ENCODE results near the gene C1QTNF8. TPM values are rescaled to one million over a fixed set of nuclear protein-coding genes. Genes with fewer than 3 reads are reported as not detected.

The C1QTNF8 gene
- total and polyA plus RNA-seq, 2 of the 13 experiments (the other 11 are each of a cell fraction or from before 2014, with no cell fraction given): 0.09 TPM; not detected in 1

DNA sequence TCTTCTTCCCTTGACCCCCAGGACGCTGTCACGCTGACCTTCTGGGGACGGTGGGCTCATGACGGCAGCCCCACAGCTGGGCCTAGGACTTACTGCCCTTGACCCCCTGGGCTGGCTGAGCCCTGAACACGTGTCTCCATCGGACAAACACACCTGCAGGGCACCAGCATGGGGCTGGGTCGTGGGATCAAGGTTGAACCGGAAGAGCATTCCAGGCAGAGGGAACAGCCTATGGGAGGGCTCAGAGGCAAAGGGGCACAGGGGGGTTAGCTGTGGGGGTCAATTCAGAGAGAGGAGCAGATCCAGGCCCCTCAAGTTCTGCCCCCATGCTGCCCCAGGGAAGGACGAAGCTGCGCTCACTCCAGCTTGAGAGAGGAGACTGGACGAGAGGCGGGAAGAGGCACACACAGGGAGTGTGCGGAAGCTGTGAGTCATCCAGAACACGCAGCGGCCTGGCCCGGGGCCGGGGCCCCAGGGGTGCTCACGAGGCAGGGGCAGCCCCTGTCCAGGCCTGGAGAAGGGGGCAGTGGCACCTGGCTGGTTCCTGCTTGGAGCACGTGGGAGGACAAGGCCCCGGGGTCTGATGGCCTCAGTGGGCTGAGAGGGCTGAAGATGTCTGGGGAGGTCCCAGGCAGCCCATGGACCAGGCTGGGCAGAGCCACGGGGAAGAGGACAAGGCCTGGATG is 13.6 kb downstream of the C1QTNF8 start (continued):
- 0 out of 2 replicates have a peak, but pooled peaks have one; percentile 61 for TF ChIP-seq ZNF292 (CRISPR knock-in tag; IDR thresholded peaks at IDR 0.05; ENCODE audit: borderline replicate concordance, low read depth)
- peak; percentile 84; the same call in 1 of the 2 replicates for TF ChIP-seq NRL (CRISPR knock-in tag; IDR thresholded peaks at IDR 0.05; ENCODE audit: borderline replicate concordance)
- peak; percentile 93 for TF ChIP-seq GABPB1 (CRISPR knock-in tag; IDR thresholded peaks at IDR 0.05)
- peak; percentile 38; the same call in 1 of the 2 replicates for TF ChIP-seq TAF1 (CRISPR knock-in tag; IDR thresholded peaks at IDR 0.05)
- no peak for TF ChIP-seq SOX6 (IDR thresholded peaks at IDR 0.05)
- TF ChIP-seq SOX6 (CRISPR knock-in tag; IDR thresholded peaks at IDR 0.05): peak; percentile 89
- TF ChIP-seq, protein P1, sequence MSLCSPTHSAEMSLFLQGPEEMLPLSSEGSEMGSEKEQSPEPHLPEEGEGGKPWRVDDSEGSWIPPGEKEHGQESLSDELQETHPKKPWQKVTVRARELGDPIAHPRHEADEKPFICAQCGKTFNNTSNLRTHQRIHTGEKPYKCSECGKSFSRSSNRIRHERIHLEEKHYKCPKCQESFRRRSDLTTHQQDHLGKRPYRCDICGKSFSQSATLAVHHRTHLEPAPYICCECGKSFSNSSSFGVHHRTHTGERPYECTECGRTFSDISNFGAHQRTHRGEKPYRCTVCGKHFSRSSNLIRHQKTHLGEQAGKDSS (CRISPR knock-in tag; IDR thresholded peaks at IDR 0.05; ENCODE audit: borderline replicate concordance, low read depth): peak; percentile 94
- peak; percentile 77 for TF ChIP-seq ZC3H4 (CRISPR knock-in tag; IDR thresholded peaks at IDR 0.05; ENCODE audit: borderline replicate concordance)
- no peak for TF ChIP-seq CENPX (CRISPR knock-in tag; IDR thresholded peaks at IDR 0.05)
- TF ChIP-seq, protein P2, sequence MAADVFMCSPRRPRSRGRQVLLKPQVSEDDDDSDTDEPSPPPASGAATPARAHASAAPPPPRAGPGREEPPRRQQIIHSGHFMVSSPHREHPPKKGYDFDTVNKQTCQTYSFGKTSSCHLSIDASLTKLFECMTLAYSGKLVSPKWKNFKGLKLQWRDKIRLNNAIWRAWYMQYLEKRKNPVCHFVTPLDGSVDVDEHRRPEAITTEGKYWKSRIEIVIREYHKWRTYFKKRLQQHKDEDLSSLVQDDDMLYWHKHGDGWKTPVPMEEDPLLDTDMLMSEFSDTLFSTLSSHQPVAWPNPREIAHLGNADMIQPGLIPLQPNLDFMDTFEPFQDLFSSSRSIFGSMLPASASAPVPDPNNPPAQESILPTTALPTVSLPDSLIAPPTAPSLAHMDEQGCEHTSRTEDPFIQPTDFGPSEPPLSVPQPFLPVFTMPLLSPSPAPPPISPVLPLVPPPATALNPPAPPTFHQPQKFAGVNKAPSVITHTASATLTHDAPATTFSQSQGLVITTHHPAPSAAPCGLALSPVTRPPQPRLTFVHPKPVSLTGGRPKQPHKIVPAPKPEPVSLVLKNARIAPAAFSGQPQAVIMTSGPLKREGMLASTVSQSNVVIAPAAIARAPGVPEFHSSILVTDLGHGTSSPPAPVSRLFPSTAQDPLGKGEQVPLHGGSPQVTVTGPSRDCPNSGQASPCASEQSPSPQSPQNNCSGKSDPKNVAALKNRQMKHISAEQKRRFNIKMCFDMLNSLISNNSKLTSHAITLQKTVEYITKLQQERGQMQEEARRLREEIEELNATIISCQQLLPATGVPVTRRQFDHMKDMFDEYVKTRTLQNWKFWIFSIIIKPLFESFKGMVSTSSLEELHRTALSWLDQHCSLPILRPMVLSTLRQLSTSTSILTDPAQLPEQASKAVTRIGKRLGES (CRISPR knock-in tag; IDR thresholded peaks at IDR 0.05; ENCODE audit: borderline replicate concordance): peak; percentile 87; the same call in 1 of the 2 replicates
- TF ChIP-seq, protein P3, sequence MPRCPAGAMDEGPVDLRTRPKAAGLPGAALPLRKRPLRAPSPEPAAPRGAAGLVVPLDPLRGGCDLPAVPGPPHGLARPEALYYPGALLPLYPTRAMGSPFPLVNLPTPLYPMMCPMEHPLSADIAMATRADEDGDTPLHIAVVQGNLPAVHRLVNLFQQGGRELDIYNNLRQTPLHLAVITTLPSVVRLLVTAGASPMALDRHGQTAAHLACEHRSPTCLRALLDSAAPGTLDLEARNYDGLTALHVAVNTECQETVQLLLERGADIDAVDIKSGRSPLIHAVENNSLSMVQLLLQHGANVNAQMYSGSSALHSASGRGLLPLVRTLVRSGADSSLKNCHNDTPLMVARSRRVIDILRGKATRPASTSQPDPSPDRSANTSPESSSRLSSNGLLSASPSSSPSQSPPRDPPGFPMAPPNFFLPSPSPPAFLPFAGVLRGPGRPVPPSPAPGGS (CRISPR knock-in tag; IDR thresholded peaks at IDR 0.05): peak; percentile 95
- TF ChIP-seq ZNF891 (CRISPR knock-in tag; IDR thresholded peaks at IDR 0.05): peak; percentile 95
- TF ChIP-seq, protein P4, sequence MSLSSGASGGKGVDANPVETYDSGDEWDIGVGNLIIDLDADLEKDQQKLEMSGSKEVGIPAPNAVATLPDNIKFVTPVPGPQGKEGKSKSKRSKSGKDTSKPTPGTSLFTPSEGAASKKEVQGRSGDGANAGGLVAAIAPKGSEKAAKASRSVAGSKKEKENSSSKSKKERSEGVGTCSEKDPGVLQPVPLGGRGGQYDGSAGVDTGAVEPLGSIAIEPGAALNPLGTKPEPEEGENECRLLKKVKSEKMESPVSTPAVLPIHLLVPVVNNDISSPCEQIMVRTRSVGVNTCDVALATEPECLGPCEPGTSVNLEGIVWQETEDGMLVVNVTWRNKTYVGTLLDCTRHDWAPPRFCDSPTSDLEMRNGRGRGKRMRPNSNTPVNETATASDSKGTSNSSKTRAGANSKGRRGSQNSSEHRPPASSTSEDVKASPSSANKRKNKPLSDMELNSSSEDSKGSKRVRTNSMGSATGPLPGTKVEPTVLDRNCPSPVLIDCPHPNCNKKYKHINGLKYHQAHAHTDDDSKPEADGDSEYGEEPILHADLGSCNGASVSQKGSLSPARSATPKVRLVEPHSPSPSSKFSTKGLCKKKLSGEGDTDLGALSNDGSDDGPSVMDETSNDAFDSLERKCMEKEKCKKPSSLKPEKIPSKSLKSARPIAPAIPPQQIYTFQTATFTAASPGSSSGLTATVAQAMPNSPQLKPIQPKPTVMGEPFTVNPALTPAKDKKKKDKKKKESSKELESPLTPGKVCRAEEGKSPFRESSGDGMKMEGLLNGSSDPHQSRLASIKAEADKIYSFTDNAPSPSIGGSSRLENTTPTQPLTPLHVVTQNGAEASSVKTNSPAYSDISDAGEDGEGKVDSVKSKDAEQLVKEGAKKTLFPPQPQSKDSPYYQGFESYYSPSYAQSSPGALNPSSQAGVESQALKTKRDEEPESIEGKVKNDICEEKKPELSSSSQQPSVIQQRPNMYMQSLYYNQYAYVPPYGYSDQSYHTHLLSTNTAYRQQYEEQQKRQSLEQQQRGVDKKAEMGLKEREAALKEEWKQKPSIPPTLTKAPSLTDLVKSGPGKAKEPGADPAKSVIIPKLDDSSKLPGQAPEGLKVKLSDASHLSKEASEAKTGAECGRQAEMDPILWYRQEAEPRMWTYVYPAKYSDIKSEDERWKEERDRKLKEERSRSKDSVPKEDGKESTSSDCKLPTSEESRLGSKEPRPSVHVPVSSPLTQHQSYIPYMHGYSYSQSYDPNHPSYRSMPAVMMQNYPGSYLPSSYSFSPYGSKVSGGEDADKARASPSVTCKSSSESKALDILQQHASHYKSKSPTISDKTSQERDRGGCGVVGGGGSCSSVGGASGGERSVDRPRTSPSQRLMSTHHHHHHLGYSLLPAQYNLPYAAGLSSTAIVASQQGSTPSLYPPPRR (CRISPR knock-in tag; IDR thresholded peaks at IDR 0.05; ENCODE audit: borderline replicate concordance): peak; percentile 90
- peak; percentile 73; the same call in 1 of the 2 replicates for TF ChIP-seq TRIM24 (CRISPR knock-in tag; IDR thresholded peaks at IDR 0.05)
- TF ChIP-seq, protein P5, sequence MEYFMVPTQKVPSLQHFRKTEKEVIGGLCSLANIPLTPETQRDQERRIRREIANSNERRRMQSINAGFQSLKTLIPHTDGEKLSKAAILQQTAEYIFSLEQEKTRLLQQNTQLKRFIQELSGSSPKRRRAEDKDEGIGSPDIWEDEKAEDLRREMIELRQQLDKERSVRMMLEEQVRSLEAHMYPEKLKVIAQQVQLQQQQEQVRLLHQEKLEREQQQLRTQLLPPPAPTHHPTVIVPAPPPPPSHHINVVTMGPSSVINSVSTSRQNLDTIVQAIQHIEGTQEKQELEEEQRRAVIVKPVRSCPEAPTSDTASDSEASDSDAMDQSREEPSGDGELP (IDR thresholded peaks at IDR 0.05; ENCODE audit: borderline replicate concordance, low read depth): peak; percentile 94
- TF ChIP-seq SSRP1 (CRISPR knock-in tag; IDR thresholded peaks at IDR 0.05): no peak
- 0 out of 2 replicates have a peak, but pooled peaks have one; percentile 48 for TF ChIP-seq ZNF572 (CRISPR knock-in tag; IDR thresholded peaks at IDR 0.05)
